ENCODE measurements around the gene TMEM184B. TPM values are rescaled to one million over a fixed set of nuclear protein-coding genes. Genes with fewer than 3 reads are reported as not detected.

Gene TMEM184B
- total RNA-seq, 2 donors from 2014 or later: 55.4 to 57.6 TPM

- peaks cover 24% of the 10 kb centered on the region for H3K36me3 Mint-ChIP-seq (ENCODE audit: low read depth)
- Histone ChIP-seq H3K9me3 (ENCODE audit: control insufficient read depth, low read length) (no peaks in the 10 kb centered on the region), H3K36me3 (ENCODE audit: control insufficient read depth, insufficient read depth, low read length) (peaks cover 27% of the 10 kb centered on the region), H3K9ac (ENCODE audit: extremely low read depth, low read length, poor library complexity, severe bottlenecking) (peak overlapping the region; percentile 96), H3K4me1 (ENCODE audit: control insufficient read depth, insufficient read depth, low read length) (peaks cover 22% of the 10 kb centered on the region), H3K27me3 (ENCODE audit: control insufficient read depth, insufficient read depth, low read length, poor library complexity, severe bottlenecking) (no peaks in the 10 kb centered on the region), H3K27ac (ENCODE audit: low read depth, low read length) (peak overlapping the region; percentile 98), H3K4me3 (ENCODE audit: low read length) (peak overlapping the region; percentile 100)
- peak overlapping the region; percentile 98 for H3K27ac Mint-ChIP-seq
- H3K9me3 Mint-ChIP-seq: no peaks in the 10 kb centered on the region
- TF ChIP-seq, protein P1, sequence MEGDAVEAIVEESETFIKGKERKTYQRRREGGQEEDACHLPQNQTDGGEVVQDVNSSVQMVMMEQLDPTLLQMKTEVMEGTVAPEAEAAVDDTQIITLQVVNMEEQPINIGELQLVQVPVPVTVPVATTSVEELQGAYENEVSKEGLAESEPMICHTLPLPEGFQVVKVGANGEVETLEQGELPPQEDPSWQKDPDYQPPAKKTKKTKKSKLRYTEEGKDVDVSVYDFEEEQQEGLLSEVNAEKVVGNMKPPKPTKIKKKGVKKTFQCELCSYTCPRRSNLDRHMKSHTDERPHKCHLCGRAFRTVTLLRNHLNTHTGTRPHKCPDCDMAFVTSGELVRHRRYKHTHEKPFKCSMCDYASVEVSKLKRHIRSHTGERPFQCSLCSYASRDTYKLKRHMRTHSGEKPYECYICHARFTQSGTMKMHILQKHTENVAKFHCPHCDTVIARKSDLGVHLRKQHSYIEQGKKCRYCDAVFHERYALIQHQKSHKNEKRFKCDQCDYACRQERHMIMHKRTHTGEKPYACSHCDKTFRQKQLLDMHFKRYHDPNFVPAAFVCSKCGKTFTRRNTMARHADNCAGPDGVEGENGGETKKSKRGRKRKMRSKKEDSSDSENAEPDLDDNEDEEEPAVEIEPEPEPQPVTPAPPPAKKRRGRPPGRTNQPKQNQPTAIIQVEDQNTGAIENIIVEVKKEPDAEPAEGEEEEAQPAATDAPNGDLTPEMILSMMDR (conservative IDR thresholded peaks at IDR 0.05): no peak
- 0% methylated on average over 14 to 52 of the region's 52 CpGs for WGBS, 2 experiments (ENCODE audit: insufficient coverage in 1 of 2, insufficient read length in 1 of 2)
- H3K27me3 Mint-ChIP-seq (ENCODE audit: insufficient read depth): no peaks in the 10 kb centered on the region
- H3K4me1 Mint-ChIP-seq: peaks cover 48% of the 10 kb centered on the region
- DNase-seq: peak; percentile 74
- H3K4me3 Mint-ChIP-seq: peak overlapping the region; percentile 96
Measured at GRCh38 chr22:38316364-38317121, 43.7 kb upstream of the TMEM184B start.

DNA sequence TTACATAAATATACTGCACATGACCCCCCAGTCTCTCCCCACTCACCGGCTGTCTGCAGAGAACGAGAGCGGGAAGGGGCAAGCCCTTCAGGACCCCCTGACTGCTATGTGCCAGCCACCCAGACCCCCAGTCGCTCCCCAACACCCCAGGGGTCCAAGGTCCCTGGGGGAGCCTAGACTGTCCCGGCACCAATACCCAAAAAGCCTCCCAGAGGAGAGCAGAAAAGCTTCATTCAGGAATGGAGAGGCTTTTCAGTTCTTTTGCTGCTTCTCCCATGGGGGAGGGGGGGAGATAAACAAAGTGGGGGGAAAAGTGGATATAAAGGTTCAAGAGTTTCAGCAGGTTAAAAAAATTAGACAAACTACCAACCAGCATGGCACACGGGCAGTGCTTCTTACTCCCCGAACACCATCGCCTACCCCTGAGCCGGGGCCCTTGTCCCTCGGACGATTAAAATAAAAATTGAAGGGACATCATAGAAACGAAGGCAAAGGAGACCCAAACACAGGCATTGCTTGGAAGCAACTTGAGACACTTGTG, 43.1 kb upstream of the TMEM184B start:
- no peaks in the 10 kb centered on the region for H3K27me3 ChIP-seq (ENCODE audit: control insufficient read depth, insufficient read depth, low read length, poor library complexity, severe bottlenecking)
- H3K4me3 Mint-ChIP-seq: peak overlapping the region; percentile 96
- H3K4me1 Mint-ChIP-seq: peaks cover 50% of the 10 kb centered on the region
- H3K9me3 ChIP-seq (ENCODE audit: control insufficient read depth, low read length): no peaks in the 10 kb centered on the region
- H3K4me1 ChIP-seq (ENCODE audit: control insufficient read depth, insufficient read depth, low read length): peaks cover 22% of the 10 kb centered on the region
- H3K27ac ChIP-seq (ENCODE audit: low read depth, low read length): peak overlapping the region; percentile 98
- peak overlapping the region; percentile 98 for H3K27ac Mint-ChIP-seq
- H3K9me3 Mint-ChIP-seq: no peaks in the 10 kb centered on the region
- H3K36me3 ChIP-seq (ENCODE audit: control insufficient read depth, insufficient read depth, low read length): peaks cover 33% of the 10 kb centered on the region
- peaks cover 30% of the 10 kb centered on the region for H3K36me3 Mint-ChIP-seq (ENCODE audit: low read depth)
- 9 to 13% methylated on average over 3 to 12 of the region's 12 CpGs for WGBS, 2 experiments (ENCODE audit: insufficient coverage in 1 of 2, insufficient read length in 1 of 2)
- peak overlapping the region; percentile 96 for H3K9ac ChIP-seq (ENCODE audit: extremely low read depth, low read length, poor library complexity, severe bottlenecking)
- no peaks in the 10 kb centered on the region for H3K27me3 Mint-ChIP-seq (ENCODE audit: insufficient read depth)
- no peak for DNase-seq
- TF ChIP-seq, protein P1 (conservative IDR thresholded peaks at IDR 0.05): no peak
- H3K4me3 ChIP-seq (ENCODE audit: low read length): peak overlapping the region; percentile 100

DNA sequence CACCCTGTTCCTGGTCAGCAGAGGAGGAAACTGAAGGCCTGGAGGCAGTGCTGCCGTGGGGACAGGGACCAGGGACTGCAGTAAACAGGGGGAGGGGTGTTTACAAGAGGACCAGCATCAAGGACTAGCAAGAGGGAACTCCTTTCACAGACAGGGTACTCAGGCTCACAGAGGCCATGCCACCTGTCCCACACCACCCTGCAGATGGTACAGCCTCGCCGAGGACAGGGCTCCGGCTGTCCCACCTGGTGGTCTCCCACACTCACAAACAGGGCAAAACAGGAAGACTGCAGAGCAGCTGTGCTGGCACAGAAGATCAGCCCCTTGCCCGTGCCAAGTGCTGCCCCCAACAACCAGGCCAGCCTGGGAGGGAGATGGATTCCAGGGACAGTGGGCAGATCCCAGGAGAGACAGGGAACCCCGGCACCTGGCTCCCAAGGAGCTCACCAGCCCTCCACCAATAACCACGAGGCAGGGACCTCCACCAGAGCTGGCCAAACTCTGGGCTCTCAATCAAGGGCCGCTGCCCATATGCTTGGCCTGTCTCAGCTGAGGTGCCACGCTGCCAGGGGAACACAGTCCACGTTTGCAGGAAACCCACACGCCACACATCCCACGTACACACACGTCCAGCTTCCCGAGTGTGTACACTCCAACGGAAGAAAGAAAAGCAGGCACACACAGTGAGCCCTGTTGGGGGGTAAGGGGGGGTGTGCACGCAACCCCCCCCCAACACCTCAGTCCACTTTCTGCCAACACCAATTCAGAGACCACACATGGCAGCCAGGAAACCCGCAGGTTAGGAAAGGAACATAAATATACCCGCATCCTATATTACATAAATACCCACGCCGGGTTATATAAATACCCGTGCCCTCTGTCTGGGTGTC, 42.4 kb upstream of the TMEM184B start:
- Histone ChIP-seq H3K36me3 (ENCODE audit: control insufficient read depth, insufficient read depth, low read length) (peaks cover 36% of the 10 kb centered on the region), H3K4me1 (ENCODE audit: control insufficient read depth, insufficient read depth, low read length) (peaks cover 27% of the 10 kb centered on the region), H3K4me3 (ENCODE audit: low read length) (peak overlapping the region; percentile 100), H3K27ac (ENCODE audit: low read depth, low read length) (peak overlapping the region; percentile 64), H3K9ac (ENCODE audit: extremely low read depth, low read length, poor library complexity, severe bottlenecking) (peak overlapping the region; percentile 96), H3K27me3 (ENCODE audit: control insufficient read depth, insufficient read depth, low read length, poor library complexity, severe bottlenecking) (no peaks in the 10 kb centered on the region), H3K9me3 (ENCODE audit: control insufficient read depth, low read length) (no peaks in the 10 kb centered on the region)
- no peaks in the 10 kb centered on the region for H3K9me3 Mint-ChIP-seq
- H3K4me1 Mint-ChIP-seq: peaks cover 50% of the 10 kb centered on the region
- DNase-seq: no peak
- no peaks in the 10 kb centered on the region for H3K27me3 Mint-ChIP-seq (ENCODE audit: insufficient read depth)
- H3K36me3 Mint-ChIP-seq (ENCODE audit: low read depth): peaks cover 35% of the 10 kb centered on the region
- WGBS, 2 experiments (ENCODE audit: insufficient coverage in 1 of 2, insufficient read length in 1 of 2): 63 to 69% methylated on average over 8 to 19 of the region's 21 CpGs
- H3K27ac Mint-ChIP-seq: peak overlapping the region; percentile 98
- H3K4me3 Mint-ChIP-seq: peak overlapping the region; percentile 96
- TF ChIP-seq, protein P1 (conservative IDR thresholded peaks at IDR 0.05): no peak
